Colon (tissue), 2 donors: Measurements from ENCODE around the gene COX4I1.
"Not testable (repeated sequence)": the region's sequence is repeated elsewhere in the genome, so short reads cannot be mapped to it uniquely, and the experiment has no call there.

ENCODE experiments used
- FAIRE-seq: peaks from 2 replicates; lab custom pipeline; 2012; peaks lifted over from hg19 to GRCh38; lab: Jason Lieb, UNC
- donor health status: control.
- donor health status: control.

The COX4I1 gene

DNA sequence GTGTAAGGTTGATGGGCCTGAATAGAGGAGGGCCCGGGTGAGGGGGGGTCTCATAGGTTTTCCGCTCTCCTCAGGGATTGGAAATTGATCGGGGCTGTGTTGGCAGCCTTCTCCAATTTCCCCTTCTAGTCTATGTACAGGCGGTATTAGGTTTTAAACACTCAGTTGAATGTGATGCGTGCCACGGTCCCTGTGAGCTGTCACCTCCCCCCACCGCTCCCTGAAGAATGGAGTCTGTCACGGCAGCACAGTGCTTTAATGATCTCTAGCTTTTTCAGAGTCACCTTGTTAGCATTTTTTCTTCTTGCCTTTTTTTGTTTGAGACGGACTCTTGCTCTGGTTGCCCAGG is 800 bp downstream of the COX4I1 start:
- no peak for FAIRE-seq

DNA sequence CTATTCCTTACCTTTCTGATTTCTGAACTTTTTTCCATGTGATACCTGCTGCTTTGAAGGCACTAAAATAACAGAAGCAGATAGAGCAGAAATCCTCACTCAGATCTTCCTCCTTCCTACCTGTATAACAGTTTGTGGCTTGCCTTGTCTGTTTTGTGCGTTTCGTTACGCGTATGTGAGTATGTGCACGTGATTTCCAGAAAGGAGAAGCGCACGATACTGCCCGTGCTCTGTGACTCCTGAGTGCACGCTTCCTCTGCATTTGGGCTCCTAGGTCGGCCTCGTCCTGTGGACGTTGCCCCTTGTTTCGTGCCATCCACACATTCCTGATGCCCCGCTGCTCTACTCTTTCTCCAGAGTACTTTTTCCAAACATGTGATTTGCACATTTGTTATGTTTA is 4.1 kb downstream of the COX4I1 start:
- FAIRE-seq, result no peak

DNA sequence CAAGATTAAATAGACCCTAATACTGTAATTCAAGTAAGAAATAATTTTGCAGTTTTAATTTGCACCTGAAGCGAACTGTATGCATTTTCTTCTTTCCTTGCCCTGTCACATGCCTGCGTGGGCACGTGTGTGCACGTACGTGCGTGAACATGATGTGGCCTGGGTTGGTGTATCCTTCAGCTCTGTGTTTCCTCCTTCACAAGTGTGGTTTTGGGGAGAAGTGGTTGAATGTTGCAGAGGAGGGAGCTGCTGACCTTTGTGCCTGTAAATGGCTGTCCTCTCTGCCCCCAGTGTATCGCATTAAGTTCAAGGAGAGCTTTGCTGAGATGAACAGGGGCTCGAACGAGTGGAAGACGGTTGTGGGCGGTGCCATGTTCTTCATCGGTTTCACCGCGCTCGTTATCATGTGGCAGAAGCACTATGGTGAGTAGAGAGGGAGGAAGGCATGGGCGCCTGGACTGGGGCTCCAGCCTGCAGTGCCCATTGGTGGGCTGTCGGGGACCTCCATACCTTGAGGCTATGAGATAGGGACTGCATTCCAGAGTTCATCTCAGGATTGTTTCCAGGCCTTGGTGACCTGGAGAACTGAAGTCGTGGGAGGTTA is 6.0 kb downstream of the COX4I1 start:
- no peak for FAIRE-seq

DNA sequence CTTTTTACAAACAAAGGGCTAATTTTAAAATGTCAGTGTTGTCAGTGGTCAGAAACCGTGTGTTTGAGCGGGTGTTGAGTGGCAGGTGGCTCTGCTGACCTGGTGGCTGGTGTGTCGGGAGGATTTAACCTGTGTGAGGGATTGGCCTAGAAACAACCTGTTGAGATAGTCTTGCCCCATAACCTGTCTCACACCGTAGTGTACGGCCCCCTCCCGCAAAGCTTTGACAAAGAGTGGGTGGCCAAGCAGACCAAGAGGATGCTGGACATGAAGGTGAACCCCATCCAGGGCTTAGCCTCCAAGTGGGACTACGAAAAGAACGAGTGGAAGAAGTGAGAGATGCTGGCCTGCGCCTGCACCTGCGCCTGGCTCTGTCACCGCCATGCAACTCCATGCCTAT is 7.0 kb downstream of the COX4I1 start:
- FAIRE-seq, result no peak

DNA sequence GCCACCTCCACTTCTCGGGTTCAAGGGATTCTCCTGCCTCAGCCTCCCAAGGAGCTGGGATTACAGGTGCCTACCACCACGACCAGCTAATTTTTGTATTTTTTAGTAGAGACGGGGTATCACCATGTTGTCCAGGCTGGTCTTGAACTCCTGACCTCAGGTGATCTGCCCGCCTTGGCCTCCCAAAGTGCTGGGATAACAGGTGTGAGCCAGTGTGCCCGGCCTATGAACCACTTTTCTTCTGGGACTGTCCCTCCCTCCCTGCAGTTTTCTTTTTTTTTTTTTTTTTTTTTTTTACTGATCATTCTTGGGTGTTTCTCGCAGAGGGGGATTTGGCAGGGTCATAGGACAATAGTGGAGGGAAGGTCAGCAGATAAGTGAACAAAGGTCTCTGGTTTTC is 7.8 kb downstream of the COX4I1 start:
- not testable (repeated sequence) for FAIRE-seq

DNA sequence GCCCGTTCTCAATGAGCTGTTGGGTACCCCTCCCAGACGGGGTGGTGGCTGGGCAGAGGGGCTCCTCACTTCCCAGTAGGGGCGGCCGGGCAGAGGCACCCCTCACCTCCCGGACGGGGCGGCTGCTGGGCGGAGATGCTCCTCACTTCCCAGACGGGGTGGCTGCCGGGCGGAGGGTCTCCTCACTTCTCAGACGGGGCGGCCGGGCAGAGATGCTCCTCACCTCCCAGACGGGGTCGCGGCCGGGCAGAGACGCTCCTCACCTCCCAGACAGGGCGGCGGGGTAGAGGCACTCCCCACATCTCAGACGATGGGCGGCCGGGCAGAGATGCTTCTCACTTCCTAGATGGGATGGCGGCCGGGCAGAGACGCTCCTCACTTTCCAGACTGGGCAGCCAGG is 8.6 kb downstream of the COX4I1 start:
- not testable (repeated sequence) for FAIRE-seq

DNA sequence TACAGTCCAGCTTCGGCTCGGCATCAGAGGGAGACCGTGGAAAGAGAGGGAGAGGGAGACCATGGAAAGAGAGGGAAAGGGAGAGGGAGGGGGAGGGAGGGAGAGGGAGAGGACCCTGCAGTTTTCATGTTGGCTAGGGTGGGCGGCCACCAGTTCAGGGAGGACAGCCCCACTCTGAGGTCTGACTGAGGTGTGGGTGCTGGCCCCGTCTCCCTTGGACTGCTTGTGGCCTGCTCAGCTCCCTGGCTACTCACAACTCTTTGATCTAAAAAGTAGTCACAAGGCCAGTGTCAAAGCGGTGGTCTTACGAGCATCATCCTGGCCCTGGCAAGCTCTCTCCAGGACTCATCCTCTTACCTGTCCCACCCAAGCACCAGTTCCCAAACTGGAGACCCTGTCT is 9.4 kb downstream of the COX4I1 start:
- no peak for FAIRE-seq

DNA sequence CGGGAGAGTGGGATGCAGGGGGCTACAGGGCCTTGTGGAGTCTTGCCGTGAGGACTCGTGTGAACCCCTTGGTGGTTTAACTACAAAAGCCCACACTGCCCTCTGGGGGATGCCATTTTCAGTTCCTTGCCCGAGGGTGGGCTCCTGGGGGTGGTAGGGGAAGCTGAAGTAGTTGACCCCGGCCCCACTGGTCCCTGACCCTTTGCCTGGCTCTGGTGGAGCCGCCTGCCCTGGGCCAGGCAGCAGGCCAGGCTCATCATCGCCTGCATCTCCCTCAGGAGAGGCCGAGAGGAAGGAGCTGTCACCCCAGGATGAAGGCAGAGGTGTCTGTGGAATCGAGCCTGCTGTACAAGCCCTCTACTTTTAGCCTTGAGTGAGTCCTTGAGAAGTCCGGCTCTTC is 10.2 kb downstream of the COX4I1 start:
- no peak for FAIRE-seq

DNA sequence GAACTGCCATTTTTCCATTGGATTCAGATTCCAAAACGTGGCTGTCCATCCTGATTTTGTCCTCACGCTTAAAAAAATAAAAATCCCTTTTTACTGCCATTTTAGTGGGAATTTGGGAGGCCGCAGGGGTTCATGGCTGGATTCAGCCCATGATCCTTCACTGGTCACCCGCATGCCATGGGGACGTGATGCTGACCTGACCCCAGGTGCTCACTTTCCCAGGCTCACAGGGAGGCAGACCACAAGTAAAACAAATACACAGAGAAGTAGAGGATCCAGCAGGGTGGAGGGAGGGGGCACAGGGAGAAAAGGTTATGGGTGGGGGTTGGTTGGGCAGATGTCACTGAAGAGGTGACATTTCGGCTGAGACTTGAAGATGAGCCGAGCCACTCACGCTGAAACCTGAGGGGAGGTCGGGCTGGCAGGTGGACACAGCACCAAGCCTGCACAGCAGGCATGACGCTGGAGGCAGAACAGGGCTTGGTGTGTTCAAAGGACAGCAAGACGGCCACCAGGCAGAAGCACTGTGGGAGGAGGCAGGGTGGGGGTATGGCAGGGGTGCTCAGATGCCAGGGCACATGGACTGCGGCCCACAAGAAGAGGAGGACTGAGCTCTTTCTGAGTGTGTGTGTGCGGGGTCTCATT is 10.7 kb downstream of the COX4I1 start:
- no peak for FAIRE-seq

DNA sequence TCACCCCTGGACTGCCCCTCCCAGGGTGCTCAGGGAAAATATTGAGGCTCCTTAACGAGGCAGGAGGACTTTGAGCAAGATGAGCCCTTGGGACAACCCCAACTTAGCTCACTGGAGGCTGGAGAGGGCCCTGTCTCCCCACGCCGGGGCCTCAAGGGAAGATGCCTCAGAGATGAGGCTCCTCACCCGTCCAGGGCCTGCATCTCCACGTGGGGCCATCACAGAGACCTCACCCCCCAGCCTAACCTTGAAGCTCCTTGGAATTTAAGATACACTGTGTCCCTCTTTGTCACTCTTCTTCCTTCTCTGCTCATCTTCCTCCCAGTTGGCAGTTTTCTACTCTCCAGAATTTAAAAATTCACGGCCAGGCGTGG is 11.2 kb downstream of the COX4I1 start:
- FAIRE-seq, result no peak

DNA sequence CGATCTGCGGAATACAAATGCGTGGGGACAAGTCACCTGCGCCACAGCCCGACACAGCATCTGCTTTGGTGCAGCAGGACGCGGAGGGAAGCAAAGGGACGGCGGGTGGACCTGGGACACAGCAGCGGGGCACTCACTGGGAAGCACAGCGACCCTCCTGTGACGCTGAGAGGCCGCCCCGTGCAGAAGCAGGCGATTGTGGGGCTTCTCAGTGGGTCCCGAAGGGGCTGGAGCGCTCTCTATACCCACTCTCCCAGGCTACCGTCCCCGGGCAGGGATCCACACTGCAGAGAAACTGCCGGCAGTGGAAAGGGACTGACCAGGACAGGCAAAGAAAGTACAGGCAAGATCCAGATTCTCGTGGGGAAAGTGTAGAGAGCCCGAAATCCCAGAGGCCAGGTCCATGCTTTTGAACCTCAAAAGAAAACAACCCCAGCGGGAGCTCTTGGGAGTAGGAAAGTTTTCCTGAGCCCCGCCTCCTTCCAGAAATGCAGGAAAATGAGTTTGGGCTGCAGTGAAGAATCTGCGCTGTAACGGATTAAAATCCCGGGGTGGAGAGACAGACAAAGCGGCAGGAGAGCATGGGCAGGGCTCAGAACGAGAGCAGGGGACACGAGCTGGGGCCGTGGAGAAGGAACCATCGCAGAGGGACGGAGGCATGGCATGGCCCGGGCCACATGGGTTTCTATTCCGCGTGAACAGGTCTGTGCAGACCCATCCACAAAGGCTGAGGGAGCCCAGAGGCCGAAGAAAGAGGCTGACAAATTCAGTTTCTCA is 12.7 kb downstream of the COX4I1 start:
- no peak for FAIRE-seq

DNA sequence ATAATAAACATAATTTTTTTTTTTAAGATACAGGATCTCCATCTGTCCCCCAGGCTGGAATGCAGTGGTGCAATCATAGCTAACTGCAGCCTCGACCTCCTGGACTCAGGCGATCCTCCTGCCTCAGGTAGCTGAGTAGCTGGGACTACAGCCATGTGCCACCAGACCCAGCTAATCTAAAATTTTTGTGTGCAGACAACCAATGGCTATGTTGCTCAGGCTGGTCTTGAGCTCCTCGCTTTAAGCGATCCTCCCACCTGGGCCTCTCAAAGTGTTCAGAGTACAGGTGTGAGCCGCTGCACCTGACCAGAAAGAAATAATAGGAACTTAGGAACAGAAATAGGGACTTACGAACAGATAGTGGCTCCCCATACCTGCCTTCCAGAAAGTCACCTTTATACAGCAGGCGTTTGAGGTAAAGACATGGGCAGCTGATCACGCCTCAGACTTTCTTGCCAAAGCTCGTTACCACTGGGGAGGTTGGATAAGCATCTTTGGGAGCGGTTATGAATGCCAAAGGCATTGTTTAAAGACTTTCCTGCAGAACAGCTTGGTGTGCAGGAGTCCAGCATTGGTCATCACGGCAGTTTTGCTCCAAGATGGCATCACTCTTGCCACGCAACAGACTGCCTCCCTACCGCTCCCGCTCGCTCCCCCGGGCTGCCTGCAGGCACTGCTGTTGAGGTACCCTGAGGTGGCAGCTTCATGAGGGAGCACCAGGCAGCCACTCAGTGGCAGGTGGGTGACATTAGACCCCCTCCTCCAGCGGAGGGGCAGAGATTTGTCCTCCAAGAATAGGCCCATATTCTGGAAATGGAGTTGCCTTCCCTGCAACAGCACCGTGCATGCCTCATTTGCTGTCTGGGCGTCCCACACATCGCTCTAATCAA is 13.6 kb downstream of the COX4I1 start:
- no peak for FAIRE-seq

DNA sequence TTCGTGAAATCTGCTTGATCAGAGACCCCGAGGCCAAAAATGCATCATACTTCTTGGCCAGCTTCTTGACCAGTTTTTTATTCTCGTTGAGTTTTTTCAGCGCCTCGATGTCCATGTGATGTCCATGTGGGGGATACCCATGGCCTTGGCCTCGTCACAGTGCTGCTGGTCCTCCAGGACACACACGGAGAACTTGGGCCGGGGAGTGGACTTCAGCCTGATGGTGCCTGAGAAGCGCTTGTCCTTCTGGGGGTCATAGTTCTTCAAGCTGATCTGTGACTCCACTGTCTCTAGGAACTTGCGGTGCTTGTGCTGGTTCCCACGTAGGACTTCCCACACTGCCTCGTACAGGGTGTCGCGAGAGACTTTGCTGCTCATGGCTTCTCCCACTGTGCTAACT is 16.7 kb downstream of the COX4I1 start:
- FAIRE-seq, result no peak

DNA sequence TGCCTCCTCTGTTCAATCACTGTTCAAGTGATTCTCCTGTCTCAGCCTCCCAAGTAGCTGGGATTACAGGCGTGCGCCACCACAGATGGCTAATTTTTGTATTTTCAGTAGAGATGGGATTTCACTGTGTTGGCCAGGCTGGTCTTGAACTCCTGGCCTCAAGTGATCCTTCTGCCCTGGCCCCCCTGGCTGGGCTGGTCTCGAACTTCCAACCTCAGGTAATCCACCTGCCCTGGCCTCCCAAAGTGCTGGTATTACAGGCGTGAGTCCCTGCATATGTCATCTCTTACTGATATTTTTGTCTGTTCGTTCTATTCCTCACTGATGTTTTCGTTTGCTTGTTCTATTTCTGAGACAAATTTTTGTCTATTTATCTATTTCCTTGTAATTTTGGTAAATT is 17.7 kb downstream of the COX4I1 start:
- not testable (repeated sequence) for FAIRE-seq

DNA sequence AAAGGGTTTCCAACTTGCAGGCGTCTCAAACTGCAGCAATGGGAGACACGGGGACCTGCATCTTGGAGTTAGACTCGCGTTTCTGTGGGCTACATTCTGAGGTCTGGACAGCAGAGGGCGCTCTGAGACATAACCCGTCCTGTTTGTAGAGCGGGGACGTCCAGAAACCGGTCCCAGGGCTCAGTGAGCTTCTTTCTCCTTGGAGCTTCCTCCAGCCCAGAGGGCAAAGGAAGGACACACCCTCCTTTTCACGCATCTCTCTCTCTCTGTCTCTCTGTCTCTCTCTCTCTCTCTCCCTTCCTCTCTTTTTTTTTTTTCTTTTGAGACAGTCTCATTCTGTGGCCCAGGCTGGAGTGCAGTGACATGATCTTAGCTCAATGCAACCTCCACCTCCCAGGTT is 19.8 kb downstream of the COX4I1 start:
- FAIRE-seq, result no peak

DNA sequence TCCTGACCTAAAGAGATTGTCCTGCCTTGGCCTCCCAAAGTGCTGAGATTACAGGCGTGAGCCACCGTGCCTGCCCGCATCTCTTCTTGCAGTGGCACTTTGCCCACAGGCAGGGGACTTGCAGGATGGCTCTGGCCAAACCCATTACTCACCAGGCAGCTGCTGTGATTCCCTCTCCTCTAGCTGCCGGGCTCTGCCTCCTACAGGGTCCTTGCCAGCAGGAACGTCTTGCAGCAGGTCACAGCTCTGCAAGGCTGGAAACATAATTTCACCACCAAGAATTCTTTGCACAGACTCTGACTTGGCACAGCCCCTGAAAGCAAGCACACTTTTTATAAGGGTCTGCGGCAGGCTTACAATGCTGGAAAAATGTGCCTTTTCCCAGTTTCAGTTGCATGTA is 20.3 kb downstream of the COX4I1 start:
- no peak for FAIRE-seq

DNA sequence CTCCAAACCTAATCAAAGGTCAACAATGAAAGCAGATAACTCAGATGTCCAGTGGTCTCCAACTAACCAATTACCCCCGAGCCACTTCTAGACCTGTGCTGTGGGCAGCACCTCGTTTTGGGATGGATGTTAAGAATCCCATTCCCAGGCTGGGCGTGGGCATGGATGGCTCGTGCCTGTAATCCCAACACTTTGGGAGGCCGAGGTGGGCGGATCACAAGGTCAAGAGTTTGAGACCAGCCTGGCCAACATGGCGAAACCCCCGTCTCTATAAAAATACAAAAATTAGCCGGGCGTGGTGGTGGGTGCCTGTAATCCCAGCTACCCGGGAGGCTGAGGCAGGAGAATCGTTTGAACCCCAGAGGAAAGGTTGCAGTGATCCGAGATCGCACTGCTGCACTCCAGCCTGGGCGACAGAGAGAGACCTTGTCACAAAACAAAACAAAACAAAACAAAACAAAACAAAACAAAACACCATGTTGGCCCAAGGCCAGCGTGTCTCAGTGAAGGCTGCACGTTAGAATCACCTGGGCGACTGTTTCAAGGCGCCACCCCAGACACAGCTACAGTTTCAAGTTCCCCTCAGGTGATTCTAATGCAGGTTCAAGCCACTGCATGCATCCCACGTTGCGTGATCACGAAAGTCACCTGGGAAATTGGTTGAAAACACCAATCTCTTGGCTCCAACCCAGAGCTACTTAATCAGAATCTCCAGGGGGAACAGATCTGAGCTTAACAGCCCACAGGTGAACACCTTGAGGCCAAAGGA is 21.3 kb downstream of the COX4I1 start:
- no peak for FAIRE-seq

DNA sequence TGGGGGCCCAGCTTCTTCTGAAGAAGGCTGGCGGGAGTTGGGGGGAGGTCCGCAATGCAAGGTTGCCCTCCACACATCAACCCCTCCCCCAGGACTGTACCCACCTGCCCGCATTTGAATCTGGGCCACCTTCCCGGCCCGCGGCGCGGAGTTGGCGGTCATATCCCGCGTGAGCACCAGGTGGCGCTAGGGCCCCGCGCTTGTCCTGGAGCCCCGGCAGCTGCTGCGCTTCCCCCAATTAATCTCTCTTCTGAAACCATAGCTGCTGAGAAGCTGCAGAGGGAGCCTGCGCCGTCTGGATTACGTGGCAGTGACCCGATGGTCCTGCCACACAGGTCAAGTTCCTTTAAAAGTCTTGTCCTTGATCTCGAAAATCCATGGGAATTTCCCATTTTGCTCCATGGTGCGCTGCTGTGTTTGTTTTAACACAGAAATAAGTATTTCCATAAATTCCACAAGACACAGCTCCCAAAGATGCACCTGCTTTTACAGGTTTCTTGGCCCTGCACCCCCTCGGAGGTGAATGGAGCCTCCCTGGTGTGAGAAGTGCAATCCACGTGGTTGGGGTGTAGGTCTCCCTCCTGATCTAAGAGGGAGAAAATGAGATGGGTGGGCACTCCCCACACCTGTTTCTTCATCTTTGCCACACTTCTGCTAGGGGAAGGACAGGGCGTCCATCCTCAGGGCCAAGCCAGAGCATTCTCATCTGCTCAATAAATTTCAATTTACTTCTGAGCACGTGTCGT is 22.1 kb downstream of the COX4I1 start:
- no peak for FAIRE-seq

DNA sequence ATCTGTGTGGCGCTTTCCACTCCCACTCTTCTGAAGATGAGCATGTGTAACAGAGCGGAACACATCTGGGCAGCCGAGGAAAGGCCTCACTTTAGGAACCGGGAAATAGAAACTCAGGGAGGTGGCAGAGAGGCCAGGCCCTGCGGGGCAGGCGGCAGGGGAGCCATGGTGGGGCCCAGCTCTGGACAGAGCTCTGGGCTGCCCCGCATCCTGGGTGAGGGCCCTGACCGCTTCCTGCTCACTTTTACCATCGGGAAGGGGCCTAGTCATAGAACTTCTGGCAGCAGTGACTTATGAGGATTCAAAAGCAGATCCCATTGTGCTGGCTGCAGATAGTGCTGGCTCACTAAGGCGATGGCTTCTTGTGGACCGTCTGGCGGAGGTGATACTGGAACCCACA is 22.6 kb downstream of the COX4I1 start:
- FAIRE-seq, result no peak

DNA sequence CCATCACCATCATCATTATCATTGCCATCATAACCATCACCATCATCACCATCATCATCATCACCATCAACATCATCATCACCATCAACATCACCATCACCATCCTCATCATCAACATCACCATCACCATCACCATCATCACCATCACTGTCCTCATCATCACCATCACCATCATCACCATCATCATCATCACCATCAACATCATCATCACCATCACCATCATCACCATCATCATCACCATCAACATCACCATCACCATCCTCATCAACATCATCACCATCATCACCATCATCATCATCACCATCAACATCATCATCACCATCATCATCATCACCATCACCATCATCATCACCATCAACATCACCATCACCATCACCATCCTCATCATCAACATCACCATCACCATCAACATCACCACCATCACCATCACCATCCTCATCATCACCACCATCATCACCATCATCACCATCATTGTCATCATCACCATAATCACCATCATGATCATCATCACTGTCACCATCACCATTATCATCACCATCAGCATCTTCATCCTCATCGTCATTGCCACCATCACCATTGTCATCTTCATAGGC is 23.9 kb downstream of the COX4I1 start:
- no peak for FAIRE-seq
